Measurements from ENCODE around the gene CTLA4.
A peak's percentile ranks its signal among the peaks of the same experiment; 100 is the strongest.

GRCh38 chr2:203858176-203858575 is 9.4 kb upstream of the CTLA4 start:
- TF ChIP-seq CTCF (IDR thresholded peaks at IDR 0.05; ENCODE audit: low read length): peak; percentile 33
- no peak for TF ChIP-seq EZH2 (optimal IDR thresholded peaks at IDR 0.05; ENCODE audit: low read depth, low read length)
